A549 (cell line): ENCODE measurements around the gene COQ8B. TPM values are rescaled to one million over a fixed set of nuclear protein-coding genes. Genes with fewer than 3 reads are reported as not detected.
"Not testable (repeated sequence)": the region's sequence is repeated elsewhere in the genome, so short reads cannot be mapped to it uniquely, and the experiment has no call there.

Source experiments
- ATAC-seq, 2 experiments: fragments of 200-7000 bp in 1 of 2; fragments of >200 bp in 1 of 2; cut with Nextera tagmentation in 1 of 2; cut with Tn5 transposase in 1 of 2; 3 replicates each; pipeline versions ENCODE4 v1.8.0 to v1.9.1; 2018 to 2020; ENCODE audit warnings: mild to moderate bottlenecking in 1 of 2, moderate library complexity in 1 of 2
- CTCF ChIA-PET: fragments of 300-600 bp; sonication (Branson Sonifier 250); formaldehyde crosslinking; extraction: SDS; loops from one replicate; lab custom pipeline; 2021; ENCODE audit warnings: antibody characterized with exemption, inconsistent platforms; lab: Yijun Ruan, JAX
- POLR2A ChIA-PET: fragments of 350-600 bp; formaldehyde crosslinking; extraction: SDS; loops from one replicate; lab custom pipeline; 2021; ENCODE audit warnings: antibody characterized with exemption, inconsistent platforms; lab: Yijun Ruan, JAX
- DNase-seq, 2 experiments: peaks; one replicate each; pipeline versions ENCODE4 v3.0.0 to v3.0.0-alpha.2; 2011 to 2016; ENCODE audit warnings: low read depth in 1 of 2, low spot score in 1 of 2
- FAIRE-seq: peaks from 2 replicates; lab custom pipeline; 2011; peaks lifted over from hg19 to GRCh38; lab: Jason Lieb, UNC
- H3K27ac ChIP-seq, 2 experiments: fragments of >200 bp; sonication (Bioruptor Twin); formaldehyde crosslinking; 3 replicates each; pipeline ENCODE4 v1.5.1; 2016 to 2017
- H3K4me1 ChIP-seq: fragments of >200 bp; sonication (Bioruptor Twin); formaldehyde crosslinking; 3 replicates; pipeline ENCODE4 v1.6.1; 2016
- H3K4me2 ChIP-seq: fragments of >200 bp; sonication (Bioruptor Twin); formaldehyde crosslinking; 3 replicates; pipeline ENCODE4 v1.6.1; 2016
- H3K4me3 ChIP-seq: fragments of >200 bp; sonication (Bioruptor Twin); formaldehyde crosslinking; 3 replicates; pipeline ENCODE4 v1.5.1; 2016
- H3K9me3 ChIP-seq: fragments of >200 bp; sonication (Bioruptor Twin); formaldehyde crosslinking; 3 replicates; pipeline ENCODE4 v1.6.1; 2016
- CBX8 ChIP-seq: fragments of 200-600 bp; sonication (generic); IDR thresholded peaks from 2 replicates; pipeline ENCODE4 v1.6.1; 2016
- JUN ChIP-seq, 2 experiments: fragments of >200 bp; sonication (Bioruptor Twin); formaldehyde crosslinking; IDR thresholded peaks; 2 replicates in 1 of 2; 3 replicates in 1 of 2; pipeline ENCODE4 v1.6.1; 2016 to 2017
- MAZ ChIP-seq: fragments of 150-350 bp; IDR thresholded peaks from 2 replicates; pipeline ENCODE4 v1.6.1; 2014; ENCODE audit warnings: antibody characterized with exemption, low read depth, low read length, borderline replicate concordance
- NFE2L2 ChIP-seq: fragments of 150-350 bp; conservative IDR thresholded peaks from 2 replicates; pipeline ENCODE4 v1.6.1; 2014; ENCODE audit warnings: low read length
- POLR2A ChIP-seq: IDR thresholded peaks from 2 replicates; pipeline ENCODE4 v1.6.1; 2012; ENCODE audit warnings: mild to moderate bottlenecking, low read length
- POLR2AphosphoS2 ChIP-seq: conservative IDR thresholded peaks from 2 replicates; pipeline ENCODE4 v1.6.1; 2012; ENCODE audit warnings: low read length, improper control_type of control experiment, inconsistent platforms
- RAD21 ChIP-seq, 2 experiments: fragments of >200 bp in 1 of 2; sonication (Bioruptor Twin) in 1 of 2; formaldehyde crosslinking in 1 of 2; IDR thresholded peaks in 1 of 2; conservative IDR thresholded peaks in 1 of 2; 2 replicates in 1 of 2; 3 replicates in 1 of 2; pipeline ENCODE4 v1.6.1; 2012 to 2018; ENCODE audit warnings: inconsistent platforms in 1 of 2
- RFX5 ChIP-seq: fragments of 450-650 bp; IDR thresholded peaks from 2 replicates; pipeline ENCODE4 v1.7.1; 2014; ENCODE audit warnings: antibody characterized with exemption, mild to moderate bottlenecking, moderate library complexity
- RNF2 ChIP-seq: fragments of 200-600 bp; sonication (generic); IDR thresholded peaks from 2 replicates; pipeline ENCODE4 v1.6.1; 2016; ENCODE audit warnings: low read depth, mild to moderate bottlenecking, antibody characterized with exemption, moderate library complexity, borderline replicate concordance
- SREBF2 ChIP-seq: fragments of 450-650 bp; IDR thresholded peaks from 2 replicates; pipeline ENCODE4 v1.6.1; 2014; ENCODE audit warnings: mild to moderate bottlenecking, moderate library complexity
- ZSCAN20 ChIP-seq: fragments of 250-450 bp; sonication (Bioruptor Pico); IDR thresholded peaks from 2 replicates; pipeline ENCODE4 v1.8.0; 2022; ENCODE audit warnings: mild to moderate bottlenecking, moderate library complexity
- WGBS: methylation state at CpG from one replicate; pipeline ENCODE4 v1.1.6; 2017; ENCODE audit errors: missing lambda C conversion rate; 5-methylcytosine and 5-hydroxymethylcytosine counted together
- polyA plus RNA-seq, 4 experiments: library from polyadenylated mRNA; depleted of rRNA in 3 of 4; stranded (reverse); fragments of >200 nt; fragmentation: RNase III in 1 of 4; extraction: RNeasy Plus Mini Kit Qiagen cat#74134 plus additional on column Dnase treatment in 1 of 4; gene quantifications; 2 replicates in 3 of 4; 3 replicates in 1 of 4; pipeline ENCODE4 v1.2.3, GENCODE V29; 2011 to 2017
- TF ChIP-seq, protein P1 (sequence below): fragments of 200-600 bp; sonication (generic); IDR thresholded peaks from 2 replicates; pipeline ENCODE4 v1.6.1; 2016; ENCODE audit warnings: antibody characterized with exemption, mild to moderate bottlenecking, moderate library complexity
- TF ChIP-seq, protein P2 (sequence below): IDR thresholded peaks from 2 replicates; pipeline ENCODE4 v1.6.1; 2012

Gene COQ8B
- polyA plus RNA-seq, 2 of the 4 experiments (the other 2 are of a cell fraction), result 47.2 to 63.6 TPM

DNA sequence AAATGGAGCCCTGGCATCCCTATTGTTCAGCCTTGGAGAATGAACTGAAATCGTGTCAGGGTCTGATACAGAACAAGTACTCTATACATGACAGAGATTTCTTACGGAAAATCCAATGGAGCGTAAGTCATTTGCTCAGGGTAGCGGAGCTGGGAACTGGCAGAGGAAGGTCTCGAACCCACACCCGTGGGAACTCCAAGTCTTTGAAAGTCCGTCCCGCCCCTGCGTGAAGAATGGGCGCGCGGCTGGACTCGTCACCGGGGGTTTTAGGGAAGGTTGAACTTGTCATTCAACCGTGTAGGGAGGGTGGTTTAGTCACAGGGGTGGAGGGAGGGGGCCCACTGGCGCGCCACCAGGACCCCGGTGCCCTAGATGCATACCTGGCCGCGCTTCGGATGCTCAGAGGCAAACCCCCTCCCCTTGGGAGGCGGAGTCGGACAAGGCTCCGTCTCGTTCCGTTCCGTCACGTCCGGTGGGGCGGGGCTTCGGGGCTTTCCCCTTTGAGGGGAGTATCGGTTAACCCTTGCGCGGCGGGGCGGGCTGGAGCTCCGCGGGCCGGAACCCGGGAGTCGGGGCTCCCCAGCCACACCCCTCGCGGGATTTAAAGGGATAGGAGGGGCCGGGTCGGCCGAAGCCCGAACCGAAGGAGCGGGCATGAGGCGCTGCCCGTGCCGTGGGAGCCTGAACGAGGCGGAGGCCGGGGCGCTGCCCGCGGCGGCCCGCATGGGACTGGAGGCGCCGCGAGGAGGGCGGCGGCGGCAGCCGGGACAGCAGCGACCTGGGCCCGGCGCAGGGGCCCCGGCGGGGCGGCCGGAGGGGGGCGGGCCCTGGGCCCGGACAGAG lies at the start of gene COQ8B, which contains the start of gene ITPKC (continued):
- TF ChIP-seq, protein P1, sequence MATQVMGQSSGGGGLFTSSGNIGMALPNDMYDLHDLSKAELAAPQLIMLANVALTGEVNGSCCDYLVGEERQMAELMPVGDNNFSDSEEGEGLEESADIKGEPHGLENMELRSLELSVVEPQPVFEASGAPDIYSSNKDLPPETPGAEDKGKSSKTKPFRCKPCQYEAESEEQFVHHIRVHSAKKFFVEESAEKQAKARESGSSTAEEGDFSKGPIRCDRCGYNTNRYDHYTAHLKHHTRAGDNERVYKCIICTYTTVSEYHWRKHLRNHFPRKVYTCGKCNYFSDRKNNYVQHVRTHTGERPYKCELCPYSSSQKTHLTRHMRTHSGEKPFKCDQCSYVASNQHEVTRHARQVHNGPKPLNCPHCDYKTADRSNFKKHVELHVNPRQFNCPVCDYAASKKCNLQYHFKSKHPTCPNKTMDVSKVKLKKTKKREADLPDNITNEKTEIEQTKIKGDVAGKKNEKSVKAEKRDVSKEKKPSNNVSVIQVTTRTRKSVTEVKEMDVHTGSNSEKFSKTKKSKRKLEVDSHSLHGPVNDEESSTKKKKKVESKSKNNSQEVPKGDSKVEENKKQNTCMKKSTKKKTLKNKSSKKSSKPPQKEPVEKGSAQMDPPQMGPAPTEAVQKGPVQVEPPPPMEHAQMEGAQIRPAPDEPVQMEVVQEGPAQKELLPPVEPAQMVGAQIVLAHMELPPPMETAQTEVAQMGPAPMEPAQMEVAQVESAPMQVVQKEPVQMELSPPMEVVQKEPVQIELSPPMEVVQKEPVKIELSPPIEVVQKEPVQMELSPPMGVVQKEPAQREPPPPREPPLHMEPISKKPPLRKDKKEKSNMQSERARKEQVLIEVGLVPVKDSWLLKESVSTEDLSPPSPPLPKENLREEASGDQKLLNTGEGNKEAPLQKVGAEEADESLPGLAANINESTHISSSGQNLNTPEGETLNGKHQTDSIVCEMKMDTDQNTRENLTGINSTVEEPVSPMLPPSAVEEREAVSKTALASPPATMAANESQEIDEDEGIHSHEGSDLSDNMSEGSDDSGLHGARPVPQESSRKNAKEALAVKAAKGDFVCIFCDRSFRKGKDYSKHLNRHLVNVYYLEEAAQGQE, result peak; percentile 29; the same call in 1 of the 2 replicates
- peak; percentile 12 for TF ChIP-seq RFX5
- TF ChIP-seq POLR2A, result peak; percentile 60

DNA sequence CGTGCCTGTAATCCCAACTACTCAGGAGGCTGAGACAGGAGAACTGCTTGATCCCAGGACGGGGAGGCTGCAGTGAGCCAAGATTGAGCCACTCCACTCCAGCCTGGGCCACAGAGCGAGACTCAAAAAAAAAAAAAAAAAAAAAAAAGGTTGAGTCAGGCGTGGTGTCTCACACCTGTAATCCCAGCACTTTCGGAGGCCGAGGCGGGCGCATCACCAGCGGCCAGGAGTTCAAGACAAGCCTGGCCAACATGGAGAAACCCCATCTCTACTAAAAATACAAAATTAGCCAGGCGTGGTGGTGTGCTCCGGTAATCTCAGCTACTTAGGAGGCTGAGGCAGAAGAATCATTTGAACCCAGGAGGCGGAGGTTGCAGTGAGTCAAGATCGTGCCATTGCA lies 49.7 kb upstream of the COQ8B start:
- FAIRE-seq, H3K4me3 ChIP-seq, H3K4me2 ChIP-seq, H3K9me3 ChIP-seq, H3K27ac ChIP-seq, DNase-seq, ATAC-seq, H3K4me1 ChIP-seq: not testable (repeated sequence)
- ChIA-PET POLR2A (interaction anchor here (0.8 to 2.5 kb wide), 4 partner anchors 11 to 32 kb away, joined by 4 to 22 read pairs (median 8); partner anchors contain the start of genes ACTMAP, EGLN2, RAB4B and SNRPA), CTCF (interaction anchor here (1.1 to 3.1 kb wide), 7 partner anchors 9 to 132 kb away, joined by 3 to 22 read pairs (median 4); partner anchors contain the start of genes EGLN2 and RAB4B)
- 97% methylated on average over 13 of the region's 13 CpGs for WGBS
- peak; percentile 47; the same call in 1 of the 2 replicates for TF ChIP-seq POLR2AphosphoS2

DNA sequence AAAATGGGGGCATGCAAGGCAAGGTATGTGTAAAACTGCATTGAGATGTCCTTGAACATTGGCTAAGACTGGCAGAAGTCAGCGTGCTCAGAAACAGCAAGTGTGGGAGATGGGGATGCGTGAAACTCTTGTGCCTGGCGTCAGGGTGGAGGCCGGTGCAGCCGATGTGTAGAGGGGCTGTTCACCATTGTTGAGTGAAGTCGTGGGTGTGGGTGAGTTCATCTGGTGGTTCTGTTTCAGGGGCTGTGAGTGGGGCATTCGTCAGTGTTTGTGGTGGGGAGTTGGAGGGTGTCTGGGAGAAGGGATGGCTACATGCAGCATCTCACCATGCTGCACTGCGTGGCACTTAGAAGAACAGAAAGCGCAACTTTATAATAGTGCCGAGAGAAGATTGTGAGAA lies 47.3 kb upstream of the COQ8B start:
- 92% methylated on average over 10 of the region's 10 CpGs for WGBS
- H3K4me1 ChIP-seq, result no peaks in the 10 kb centered on the region
- no peak for DNase-seq
- POLR2A ChIA-PET, result no interaction called here
- H3K4me3 ChIP-seq, result no peak overlapping the region
- CTCF ChIA-PET, result interaction anchor here (1.4 to 1.5 kb wide), 2 partner anchors 9 to 13 kb away, joined by 3 to 4 read pairs; no protein-coding TSS in a partner anchor
- no peak for FAIRE-seq
- H3K4me2 ChIP-seq, result no peak overlapping the region
- no peaks in the 10 kb centered on the region for H3K9me3 ChIP-seq
- ATAC-seq, result no peak
- H3K27ac ChIP-seq, result no peak overlapping the region
- no peak for TF ChIP-seq MAZ
- TF ChIP-seq, protein P2, sequence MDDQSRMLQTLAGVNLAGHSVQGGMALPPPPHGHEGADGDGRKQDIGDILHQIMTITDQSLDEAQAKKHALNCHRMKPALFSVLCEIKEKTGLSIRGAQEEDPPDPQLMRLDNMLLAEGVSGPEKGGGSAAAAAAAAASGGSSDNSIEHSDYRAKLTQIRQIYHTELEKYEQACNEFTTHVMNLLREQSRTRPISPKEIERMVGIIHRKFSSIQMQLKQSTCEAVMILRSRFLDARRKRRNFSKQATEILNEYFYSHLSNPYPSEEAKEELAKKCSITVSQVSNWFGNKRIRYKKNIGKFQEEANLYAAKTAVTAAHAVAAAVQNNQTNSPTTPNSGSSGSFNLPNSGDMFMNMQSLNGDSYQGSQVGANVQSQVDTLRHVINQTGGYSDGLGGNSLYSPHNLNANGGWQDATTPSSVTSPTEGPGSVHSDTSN, result no peak
- TF ChIP-seq JUN (IDR thresholded peaks at IDR 0.05), result 0 out of 5 replicates have a peak, but pooled peaks of 1 of the 2 experiments have one; percentile 28
- TF ChIP-seq NFE2L2, result no peak
- no peak for TF ChIP-seq RAD21 (conservative IDR thresholded peaks at IDR 0.05 in 1 of 2, IDR thresholded peaks at IDR 0.05 in 1 of 2)

DNA sequence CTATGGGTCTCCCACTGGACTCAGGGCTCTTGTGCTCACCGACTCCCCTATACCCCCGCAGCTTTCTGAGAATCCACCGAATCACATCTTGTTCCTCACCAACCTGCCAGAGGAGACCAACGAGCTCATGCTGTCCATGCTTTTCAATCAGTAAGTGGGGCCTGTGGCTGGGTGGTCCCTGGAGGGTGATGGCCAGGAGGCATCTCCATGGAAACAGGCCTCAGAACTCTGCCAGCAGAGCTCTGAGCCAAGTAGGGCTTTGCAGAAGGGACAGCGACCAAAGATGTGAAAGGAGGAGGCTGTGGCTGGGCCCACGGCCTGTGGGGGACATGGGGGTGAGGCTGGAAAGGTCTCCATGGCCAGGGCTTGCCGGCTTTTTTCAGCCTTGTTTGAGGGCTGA lies 46.8 kb upstream of the COQ8B start:
- Histone ChIP-seq H3K4me1 (no peaks in the 10 kb centered on the region), H3K9me3 (no peaks in the 10 kb centered on the region), H3K4me2 (no peak overlapping the region), H3K27ac (no peak overlapping the region), H3K4me3 (no peak overlapping the region)
- ATAC-seq (no peak), FAIRE-seq (no peak), DNase-seq (no peak)
- 94% methylated on average over 7 of the region's 7 CpGs for WGBS
- ChIA-PET CTCF (interaction anchor here (0.5 to 1.5 kb wide), 3 partner anchors 9 to 118 kb away, joined by 3 to 4 read pairs (median 3); no protein-coding TSS in a partner anchor), POLR2A (interaction anchor here (1.0 kb wide), 1 partner anchor 13 kb away, joined by 5 read pairs; the partner anchor contains the start of gene ACTMAP)
- TF ChIP-seq RNF2 (no peak), MAZ (no peak), CBX8 (no peak), ZSCAN20 (no peak), SREBF2 (no peak)
